Adrenal gland (tissue), 5 donors: Measurements from ENCODE around the gene ARFGAP3.

Experiments used
- POLR2A ChIP-seq, 2 donors: fragments of 450-650 bp; IDR thresholded peaks; one replicate each; pipeline ENCODE4 v1.6.1; 2017; ENCODE audit warnings: antibody characterized with exemption in 2 of 2, mild to moderate bottlenecking in 2 of 2, moderate library complexity in 1 of 2
- TF ChIP-seq, protein P1 (sequence below), 6 experiments: fragments of 450-650 bp in 4 of 6; fragments of 200-600 bp in 2 of 6; sonication (generic) in 1 of 6; IDR thresholded peaks; 1 replicate in 5 of 6; 2 replicates in 1 of 6; pipeline versions ENCODE4 v1.5.1 to v1.8.0; 2016 to 2021; ENCODE audit warnings: antibody characterized with exemption in 6 of 6, mild to moderate bottlenecking in 2 of 6, moderate library complexity in 1 of 6
- donor health status: DM: no; HTN: no; CAD: no.

GRCh38 chr22:42905217-42905616 lies 48.1 kb upstream of the ARFGAP3 start:
- TF ChIP-seq, protein P1, sequence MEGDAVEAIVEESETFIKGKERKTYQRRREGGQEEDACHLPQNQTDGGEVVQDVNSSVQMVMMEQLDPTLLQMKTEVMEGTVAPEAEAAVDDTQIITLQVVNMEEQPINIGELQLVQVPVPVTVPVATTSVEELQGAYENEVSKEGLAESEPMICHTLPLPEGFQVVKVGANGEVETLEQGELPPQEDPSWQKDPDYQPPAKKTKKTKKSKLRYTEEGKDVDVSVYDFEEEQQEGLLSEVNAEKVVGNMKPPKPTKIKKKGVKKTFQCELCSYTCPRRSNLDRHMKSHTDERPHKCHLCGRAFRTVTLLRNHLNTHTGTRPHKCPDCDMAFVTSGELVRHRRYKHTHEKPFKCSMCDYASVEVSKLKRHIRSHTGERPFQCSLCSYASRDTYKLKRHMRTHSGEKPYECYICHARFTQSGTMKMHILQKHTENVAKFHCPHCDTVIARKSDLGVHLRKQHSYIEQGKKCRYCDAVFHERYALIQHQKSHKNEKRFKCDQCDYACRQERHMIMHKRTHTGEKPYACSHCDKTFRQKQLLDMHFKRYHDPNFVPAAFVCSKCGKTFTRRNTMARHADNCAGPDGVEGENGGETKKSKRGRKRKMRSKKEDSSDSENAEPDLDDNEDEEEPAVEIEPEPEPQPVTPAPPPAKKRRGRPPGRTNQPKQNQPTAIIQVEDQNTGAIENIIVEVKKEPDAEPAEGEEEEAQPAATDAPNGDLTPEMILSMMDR (IDR thresholded peaks at IDR 0.05), result no peak
- no peak for TF ChIP-seq POLR2A (IDR thresholded peaks at IDR 0.05)
